NCI-H82 treated with DMSO at 0.1 percent for 48 hours (cell line): ENCODE measurements around the gene ANTKMT.
"Not testable (repeated sequence)": the region's sequence is repeated elsewhere in the genome, so short reads cannot be mapped to it uniquely, and the experiment has no call there.

ENCODE experiments used
- DNase-seq: peaks from one replicate; lab custom pipeline; 2025; ENCODE audit not compliant: unreplicated experiment; lab: John Stamatoyannopoulos, UW

Gene ANTKMT

GRCh38 chr16:741986-742629, 21.2 kb downstream of the ANTKMT start:
- DNase-seq, result no peak

- DNase-seq, result not testable (repeated sequence)
Observed at GRCh38 chr16:742894-743293, 21.9 kb downstream of the ANTKMT start.

- no peak for DNase-seq
Observed at GRCh38 chr16:743794-744500, 23.0 kb downstream of the ANTKMT start.

GRCh38 chr16:745739-746138, 24.8 kb downstream of the ANTKMT start:
- DNase-seq, result no peak

- DNase-seq, result no peak
Observed at GRCh38 chr16:746637-747036, 25.7 kb downstream of the ANTKMT start.

GRCh38 chr16:747978-748746, 27.2 kb downstream of the ANTKMT start:
- no peak for DNase-seq

GRCh38 chr16:749010-749409, 28.1 kb downstream of the ANTKMT start:
- DNase-seq, result no peak

GRCh38 chr16:750485-750884, 29.5 kb downstream of the ANTKMT start:
- no peak for DNase-seq

- DNase-seq, result peak; percentile 18
Observed at GRCh38 chr16:751152-752006, 30.4 kb downstream of the ANTKMT start.

GRCh38 chr16:752007-752312, 31.0 kb downstream of the ANTKMT start:
- no peak for DNase-seq

- not testable (repeated sequence) for DNase-seq
Observed at GRCh38 chr16:754121-754607, 33.2 kb downstream of the ANTKMT start.

GRCh38 chr16:754656-755055, 33.7 kb downstream of the ANTKMT start:
- DNase-seq, result no peak

GRCh38 chr16:756428-756827, 35.5 kb downstream of the ANTKMT start:
- DNase-seq, result no peak

GRCh38 chr16:759110-759910, 38.4 kb downstream of the ANTKMT start:
- DNase-seq, result no peak

GRCh38 chr16:760065-760464, 39.1 kb downstream of the ANTKMT start:
- DNase-seq, result no peak

GRCh38 chr16:760545-761343, 39.8 kb downstream of the ANTKMT start, which contains the start of gene MSLN:
MSLN (plus strand) TSS chr16:760734; CDS start chr16:762681, 1,947 bp downstream.
- DNase-seq, result no peak

- DNase-seq, result no peak
Observed at GRCh38 chr16:761625-762513, 40.9 kb downstream of the ANTKMT start.

GRCh38 chr16:762595-763268, 41.8 kb downstream of the ANTKMT start:
- DNase-seq, result no peak
